LoVo (cell line): ENCODE results near the gene PRRT4.
A peak's percentile ranks its signal among the peaks of the same experiment; 100 is the strongest.

Experiments
- DNase-seq: peaks from one replicate; pipeline ENCODE4 v3.0.0-alpha.2; 2016; ENCODE audit warnings: low spot score

The PRRT4 gene

GRCh38 chr7:128361411-128362379 lies at the start of gene PRRT4:
Gene PRRT4, minus strand, starts transcription at chr7:128361690.
- DNase-seq, result peak; percentile 35

GRCh38 chr7:128410451-128410753 lies 48.9 kb upstream of the PRRT4 start:
- no peak for DNase-seq

GRCh38 chr7:128409596-128410450 lies 48.3 kb upstream of the PRRT4 start, which contains the start of gene IMPDH1:
Gene IMPDH1, minus strand, starts transcription at chr7:128409982. Its CDS starts 81 bp downstream, at chr7:128409901.
- peak; percentile 92 for DNase-seq

- DNase-seq, result no peak
These were observed 47.5 kb upstream of the PRRT4 start for GRCh38 chr7:128408709-128409595.

- DNase-seq, result no peak
These were observed 46.5 kb upstream of the PRRT4 start for GRCh38 chr7:128407751-128408708.

- no peak for DNase-seq
These were observed 45.7 kb upstream of the PRRT4 start for GRCh38 chr7:128407233-128407589.

- DNase-seq, result no peak
These were observed 45.1 kb upstream of the PRRT4 start for GRCh38 chr7:128406314-128407232.

GRCh38 chr7:128405471-128406313 lies 44.2 kb upstream of the PRRT4 start:
- peak; percentile 64 for DNase-seq

GRCh38 chr7:128404886-128405470 lies 43.5 kb upstream of the PRRT4 start:
- DNase-seq, result peak; percentile 31

GRCh38 chr7:128404143-128404681 lies 42.7 kb upstream of the PRRT4 start:
- DNase-seq, result no peak

GRCh38 chr7:128403676-128404075 lies 42.2 kb upstream of the PRRT4 start:
- no peak for DNase-seq

- DNase-seq, result no peak
These were observed 40.9 kb upstream of the PRRT4 start for GRCh38 chr7:128402356-128402755.

GRCh38 chr7:128400566-128400965 lies 39.1 kb upstream of the PRRT4 start:
- DNase-seq, result no peak

GRCh38 chr7:128399991-128400390 lies 38.5 kb upstream of the PRRT4 start:
- no peak for DNase-seq

- DNase-seq, result no peak
These were observed 37.3 kb upstream of the PRRT4 start for GRCh38 chr7:128398841-128399135.

GRCh38 chr7:128398016-128398840 lies 36.7 kb upstream of the PRRT4 start:
- peak; percentile 39 for DNase-seq

- no peak for DNase-seq
These were observed 34.9 kb upstream of the PRRT4 start for GRCh38 chr7:128396357-128396756.
